HPDE6-E6E7 (cell line): ENCODE measurements around the gene SYT10.
"Not testable (repeated sequence)": the region's sequence is repeated elsewhere in the genome, so short reads cannot be mapped to it uniquely, and the experiment has no call there.

Experiments
- DNase-seq: peaks from one replicate; pipeline ENCODE4 v3.0.0; 2011; ENCODE audit warnings: missing footprints; ENCODE audit errors: extremely low spot score

The SYT10 gene

GRCh38 chr12:33349791-33350190, 89.8 kb downstream of the SYT10 start:
- DNase-seq = no peak

GRCh38 chr12:33331961-33332398, 107.6 kb downstream of the SYT10 start:
- not testable (repeated sequence) for DNase-seq

- DNase-seq = no peak
These were observed 108.7 kb downstream of the SYT10 start for GRCh38 chr12:33330940-33331339.
